B cell (primary cell): ENCODE data around the gene CACNA2D3. TPM values are rescaled to one million over a fixed set of nuclear protein-coding genes. Genes with fewer than 3 reads are reported as not detected.

Source experiments
- ATAC-seq: fragments of 200-7000 bp; cut with Tn5 transposase; one replicate; pipeline ENCODE4 v1.10.0; 2021; ENCODE audit warnings: low read depth, mild to moderate bottlenecking, moderate number of reproducible peaks, moderate library complexity
- CTCF ChIA-PET: fragments of 350-600 bp; sonication (Branson Sonifier 250); formaldehyde crosslinking; loops from one replicate; lab custom pipeline; 2021; ENCODE audit warnings: antibody characterized with exemption, inconsistent platforms; lab: Charles Lee
- POLR2A ChIA-PET: fragments of 350-600 bp; sonication (Branson Sonifier 250); formaldehyde crosslinking; loops from one replicate; lab custom pipeline; 2021; ENCODE audit warnings: antibody characterized with exemption; lab: Charles Lee
- DNase-seq: peaks from one replicate; pipeline ENCODE4 v3.0.0; 2013
- H2AFZ ChIP-seq: 2 replicates; pipeline ENCODE4 v1.6.1; 2012; ENCODE audit warnings: mild to moderate bottlenecking, low read depth, low read length; ENCODE audit not compliant: insufficient read depth, poor library complexity, severe bottlenecking
- H3K27ac ChIP-seq, 2 donors: 1 replicate in 1 of 2; 2 replicates in 1 of 2; pipeline ENCODE4 v1.5.1; 2012 to 2013; ENCODE audit warnings: low read length in 2 of 2, mild to moderate bottlenecking in 2 of 2, moderate library complexity in 1 of 2
- H3K27me3 ChIP-seq, 4 experiments: fragments of 200-600 bp in 1 of 4; sonication (generic) in 1 of 4; replicated peaks in 1 of 4; 1 replicate in 2 of 4; 2 replicates in 2 of 4; pipeline versions ENCODE4 v1.6.1 to v1.7.0; 2013 to 2016; ENCODE audit warnings: low read length in 3 of 4, mild to moderate bottlenecking in 2 of 4, mixed read lengths in 1 of 4, moderate library complexity in 1 of 4; ENCODE audit not compliant: insufficient read depth in 4 of 4, control insufficient read depth in 3 of 4; ENCODE audit errors: control extremely low read depth in 1 of 4
- H3K36me3 ChIP-seq, 2 experiments: replicated peaks in 1 of 2; 1 replicate in 1 of 2; 2 replicates in 1 of 2; pipeline versions ENCODE4 v1.6.1 to v1.7.1; 2013; ENCODE audit warnings: low read length in 1 of 2; ENCODE audit not compliant: insufficient read depth in 2 of 2, control insufficient read depth in 1 of 2; ENCODE audit errors: control extremely low read depth in 1 of 2, extremely low read depth in 1 of 2
- H3K4me1 ChIP-seq, 2 donors: fragments of 200-600 bp in 1 of 2; sonication (generic) in 1 of 2; 1 replicate in 1 of 2; 2 replicates in 1 of 2; pipeline versions ENCODE4 v1.5.1 to v1.6.1; 2013 to 2017; ENCODE audit warnings: low read length in 2 of 2; ENCODE audit not compliant: control insufficient read depth in 2 of 2, insufficient read depth in 2 of 2
- H3K4me2 ChIP-seq: replicated peaks from 2 replicates; pipeline ENCODE3; 2012; ENCODE audit warnings: mild to moderate bottlenecking, low read depth, low read length; ENCODE audit not compliant: poor library complexity, severe bottlenecking
- H3K4me3 ChIP-seq, 5 experiments: fragments of 200-600 bp in 1 of 5; sonication (generic) in 1 of 5; 1 replicate in 3 of 5; 2 replicates in 2 of 5; pipeline versions ENCODE4 v1.5.1 to v1.7.0; 2011 to 2016; ENCODE audit warnings: low read length in 4 of 5, mild to moderate bottlenecking in 4 of 5, low read depth in 2 of 5, control low read depth in 1 of 5, moderate library complexity in 1 of 5; ENCODE audit not compliant: insufficient read depth in 1 of 5; ENCODE audit errors: control extremely low read depth in 1 of 5, extremely low read depth in 1 of 5
- H3K79me2 ChIP-seq: fragments of 200-600 bp; sonication (generic); one replicate; pipeline ENCODE4 v1.6.0; 2016; ENCODE audit warnings: low read length; ENCODE audit not compliant: control insufficient read depth, insufficient read depth
- H3K9ac ChIP-seq: fragments of 200-600 bp; sonication (generic); 2 replicates; pipeline ENCODE4 v1.6.1; 2017; ENCODE audit warnings: mild to moderate bottlenecking, low read length, moderate library complexity
- H3K9me3 ChIP-seq, 3 donors: one replicate each; pipeline versions ENCODE4 v1.6.1 to v1.7.1; 2013; ENCODE audit warnings: low read length in 2 of 3; ENCODE audit not compliant: control insufficient read depth in 2 of 3, insufficient read depth in 1 of 3; ENCODE audit errors: control extremely low read depth in 1 of 3
- H4K20me1 ChIP-seq: 2 replicates; pipeline ENCODE4 v1.6.0; 2012; ENCODE audit warnings: mild to moderate bottlenecking, low read length; ENCODE audit not compliant: insufficient read depth, control insufficient read depth, poor library complexity, severe bottlenecking
- H3K27ac Mint-ChIP-seq: one replicate; pipeline ENCODE4 v1.8.0; 2021; ENCODE audit warnings: mixed read lengths
- H3K27me3 Mint-ChIP-seq: one replicate; pipeline ENCODE4 v1.8.0; 2021; ENCODE audit warnings: mixed read lengths
- H3K4me1 Mint-ChIP-seq: one replicate; pipeline ENCODE4 v1.8.0; 2021; ENCODE audit warnings: mixed read lengths
- H3K4me3 Mint-ChIP-seq: one replicate; pipeline ENCODE4 v1.8.0; 2021; ENCODE audit warnings: mixed read lengths
- H3K9me3 Mint-ChIP-seq: one replicate; pipeline ENCODE4 v1.8.0; 2022; ENCODE audit warnings: mixed read lengths; ENCODE audit not compliant: insufficient read depth
- CTCF ChIP-seq: fragments of 200-600 bp; IDR thresholded peaks from one replicate; pipeline ENCODE4 v1.8.0; 2022; ENCODE audit warnings: antibody characterized with exemption, mild to moderate bottlenecking
- EZH2 ChIP-seq: IDR thresholded peaks from 2 replicates; pipeline ENCODE4 v1.6.1; 2012; ENCODE audit warnings: borderline replicate concordance, low read depth, mild to moderate bottlenecking, moderate library complexity, low read length; ENCODE audit not compliant: insufficient read depth, poor library complexity, severe bottlenecking
- WGBS: methylation state at CpG from one replicate; pipeline ENCODE4 v1.1.5; 2013; ENCODE audit warnings: missing lambda C conversion rate; ENCODE audit not compliant: insufficient coverage; 5-methylcytosine and 5-hydroxymethylcytosine counted together
- intact Hi-C: fragments of 100-400 bp; cut with micrococcal nuclease; formaldehyde crosslinking; loops from one replicate; pipeline ENCODE4 v1.10.0; 2022
- polyA plus RNA-seq: library from polyadenylated mRNA; depleted of rRNA; stranded (reverse); fragments of >200 nt; gene quantifications from 2 replicates; pipeline ENCODE4 v1.2.3, GENCODE V29; 2012
- total RNA-seq, 2 donors: library from RNA; stranded (reverse); fragments of 120-200 nt in 1 of 2; gene quantifications; 1 replicate in 1 of 2; 2 replicates in 1 of 2; pipeline versions ENCODE4 v1.2.3 to v1.2.4, GENCODE V29; 2013 to 2022

Gene CACNA2D3
- total and polyA plus RNA-seq, 2 donors (not counting 1 experiment from before 2014, with no cell fraction given): not detected

GRCh38 chr3:54443561-54444161, 321.3 kb downstream of the CACNA2D3 start:
- Mint-ChIP-seq H3K9me3 (peaks cover 3% of the 10 kb centered on the region), H3K27ac (no peak overlapping the region), H3K4me3 (no peak overlapping the region), H3K27me3 (peaks cover 5% of the 10 kb centered on the region), H3K4me1 (no peaks in the 10 kb centered on the region)
- no peak overlapping the region for H3K4me3 ChIP-seq
- H3K9me3 ChIP-seq: peaks cover 0 to 4% (median 0%) of the 10 kb centered on the region in 3 donors
- TF ChIP-seq CTCF: no peak
- TF ChIP-seq EZH2: no peak
- WGBS: 65% methylated on average over 11 of the region's 11 CpGs
- ChIA-PET CTCF (no interaction called here), POLR2A (no interaction called here)
- H2AFZ ChIP-seq: no peak overlapping the region
- intact Hi-C loops: no loop called here
- no peak overlapping the region for H3K9ac ChIP-seq
- no peak overlapping the region for H3K4me2 ChIP-seq
- H3K27me3 ChIP-seq: no peaks in the 10 kb centered on the region
- H3K79me2 ChIP-seq: no peaks in the 10 kb centered on the region
- DNase-seq: no peak
- H3K27ac ChIP-seq: no peak overlapping the region
- no peaks in the 10 kb centered on the region for H4K20me1 ChIP-seq
- no peaks in the 10 kb centered on the region for H3K36me3 ChIP-seq
- ATAC-seq: no peak
- H3K4me1 ChIP-seq: no peaks in the 10 kb centered on the region

- Histone ChIP-seq H3K27ac (no peak overlapping the region), H4K20me1 (no peaks in the 10 kb centered on the region), H3K9ac (no peak overlapping the region), H3K4me3 (no peak overlapping the region), H3K79me2 (no peaks in the 10 kb centered on the region), H3K4me2 (no peak overlapping the region), H3K27me3 (no peaks in the 10 kb centered on the region), H3K4me1 (no peaks in the 10 kb centered on the region), H3K36me3 (no peaks in the 10 kb centered on the region), H2AFZ (no peak overlapping the region), H3K9me3 (no peaks in the 10 kb centered on the region)
- no peak overlapping the region for H3K27ac Mint-ChIP-seq
- intact Hi-C loops: no loop called here
- WGBS: 71% methylated on average over 1 of the region's 1 CpG
- no peak overlapping the region for H3K4me3 Mint-ChIP-seq
- peaks cover 5% of the 10 kb centered on the region for H3K27me3 Mint-ChIP-seq
- TF ChIP-seq CTCF (no peak), EZH2 (no peak)
- DNase-seq: no peak
- ChIA-PET POLR2A (no interaction called here), CTCF (no interaction called here)
- H3K4me1 Mint-ChIP-seq: no peaks in the 10 kb centered on the region
- peaks cover 3% of the 10 kb centered on the region for H3K9me3 Mint-ChIP-seq
- no peak for ATAC-seq
These were observed 323.3 kb downstream of the CACNA2D3 start for GRCh38 chr3:54445630-54446029.
